Spleen (tissue), 7 donors: Measurements from ENCODE around the gene SCNM1.

Experiments
- POLR2A ChIP-seq, 3 donors: fragments of 450-650 bp; IDR thresholded peaks; one replicate each; pipeline ENCODE4 v1.5.1; 2017; ENCODE audit warnings: antibody characterized with exemption in 3 of 3, mild to moderate bottlenecking in 1 of 3
- TF ChIP-seq, protein P1 (sequence below), 11 experiments: fragments of 200-600 bp in 7 of 11; fragments of 450-650 bp in 4 of 11; sonication (generic) in 4 of 11; IDR thresholded peaks in 8 of 11; conservative IDR thresholded peaks in 3 of 11; 1 replicate in 7 of 11; 2 replicates in 4 of 11; pipeline versions ENCODE4 v1.4.0 to v1.8.0; 2016 to 2021; ENCODE audit warnings: antibody characterized with exemption in 11 of 11, inconsistent platforms in 4 of 11, mild to moderate bottlenecking in 1 of 11
- donor health status: DM: no; HTN: no; CAD: no; lungs with moderate emphysema.
- donor health status: DM: no; HTN: no; CAD: no.
- donor health status: DM: no; HTN: no; CAD: no.

- TF ChIP-seq POLR2A (IDR thresholded peaks at IDR 0.05) = no peak
- TF ChIP-seq, protein P1, sequence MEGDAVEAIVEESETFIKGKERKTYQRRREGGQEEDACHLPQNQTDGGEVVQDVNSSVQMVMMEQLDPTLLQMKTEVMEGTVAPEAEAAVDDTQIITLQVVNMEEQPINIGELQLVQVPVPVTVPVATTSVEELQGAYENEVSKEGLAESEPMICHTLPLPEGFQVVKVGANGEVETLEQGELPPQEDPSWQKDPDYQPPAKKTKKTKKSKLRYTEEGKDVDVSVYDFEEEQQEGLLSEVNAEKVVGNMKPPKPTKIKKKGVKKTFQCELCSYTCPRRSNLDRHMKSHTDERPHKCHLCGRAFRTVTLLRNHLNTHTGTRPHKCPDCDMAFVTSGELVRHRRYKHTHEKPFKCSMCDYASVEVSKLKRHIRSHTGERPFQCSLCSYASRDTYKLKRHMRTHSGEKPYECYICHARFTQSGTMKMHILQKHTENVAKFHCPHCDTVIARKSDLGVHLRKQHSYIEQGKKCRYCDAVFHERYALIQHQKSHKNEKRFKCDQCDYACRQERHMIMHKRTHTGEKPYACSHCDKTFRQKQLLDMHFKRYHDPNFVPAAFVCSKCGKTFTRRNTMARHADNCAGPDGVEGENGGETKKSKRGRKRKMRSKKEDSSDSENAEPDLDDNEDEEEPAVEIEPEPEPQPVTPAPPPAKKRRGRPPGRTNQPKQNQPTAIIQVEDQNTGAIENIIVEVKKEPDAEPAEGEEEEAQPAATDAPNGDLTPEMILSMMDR (IDR thresholded peaks at IDR 0.05 in 8 of 11, conservative IDR thresholded peaks at IDR 0.05 in 3 of 11) = no peak
Observed at GRCh38 chr1:151167116-151167515, 1.2 kb downstream of the SCNM1 start.
